ENCODE data around the gene CKS2.
"Not testable (repeated sequence)": the region's sequence is repeated elsewhere in the genome, so short reads cannot be mapped to it uniquely, and the experiment has no call there.

The CKS2 gene

GRCh38 chr9:89343812-89344211, 32.8 kb downstream of the CKS2 start:
- H3K27ac ChIP-seq (ENCODE audit: low read depth, low read length); H3K4me3 ChIP-seq (ENCODE audit: low read depth in 1 of 5, low read length in 5 of 5); H3K9ac ChIP-seq (ENCODE audit: low read length in 5 of 5); H3K4me1 ChIP-seq (ENCODE audit: control insufficient read depth in 5 of 5, insufficient read depth in 5 of 5, low read length in 5 of 5); H3K9me3 ChIP-seq (ENCODE audit: control insufficient read depth in 5 of 5, low read length in 5 of 5); H3K27me3 ChIP-seq (ENCODE audit: control insufficient read depth in 5 of 5, insufficient read depth in 4 of 5, low read length in 5 of 5): not testable (repeated sequence)
- peaks cover 56 to 89% (median 86%) of the 10 kb centered on the region in 5 donors for H3K36me3 ChIP-seq (ENCODE audit: control insufficient read depth in 5 of 5, insufficient read depth in 5 of 5, low read length in 5 of 5)

DNA sequence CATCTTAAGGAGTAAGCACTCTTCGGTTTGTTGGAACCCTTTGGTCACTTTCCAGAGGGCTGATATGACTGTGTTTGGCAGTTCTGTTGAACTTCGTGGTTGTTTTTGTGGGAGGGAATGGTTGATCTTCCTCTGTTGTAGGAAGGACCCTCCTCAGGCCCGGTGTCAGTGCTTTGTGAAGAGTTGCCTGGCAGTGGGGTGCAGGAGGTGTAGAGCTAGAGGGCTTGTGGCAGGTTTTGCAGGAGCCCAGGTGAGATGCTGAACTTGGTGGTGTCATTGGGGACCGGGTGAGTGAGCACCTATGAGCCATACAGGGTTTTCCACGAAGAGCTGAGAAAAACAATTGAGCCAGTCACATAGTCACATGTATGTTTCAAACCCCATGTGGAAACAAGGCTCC, 34.5 kb downstream of the CKS2 start:
- Histone ChIP-seq H3K9me3 (ENCODE audit: control insufficient read depth in 5 of 5, low read length in 5 of 5) (no peaks in the 10 kb centered on the region), H3K9ac (ENCODE audit: low read length in 5 of 5) (no peak overlapping the region), H3K27me3 (ENCODE audit: control insufficient read depth in 5 of 5, insufficient read depth in 4 of 5, low read length in 5 of 5) (no peaks in the 10 kb centered on the region), H3K4me1 (ENCODE audit: control insufficient read depth in 5 of 5, insufficient read depth in 5 of 5, low read length in 5 of 5) (no peaks in the 10 kb centered on the region), H3K4me3 (ENCODE audit: low read depth in 1 of 5, low read length in 5 of 5) (no peak overlapping the region), H3K36me3 (ENCODE audit: control insufficient read depth in 5 of 5, insufficient read depth in 5 of 5, low read length in 5 of 5) (peaks cover 45 to 91% (median 87%) of the 10 kb centered on the region in 5 donors), H3K27ac (ENCODE audit: low read depth, low read length) (no peak overlapping the region)

GRCh38 chr9:89346696-89347095, 35.7 kb downstream of the CKS2 start:
- peaks cover 35 to 91% (median 90%) of the 10 kb centered on the region in 5 donors for H3K36me3 ChIP-seq (ENCODE audit: control insufficient read depth in 5 of 5, insufficient read depth in 5 of 5, low read length in 5 of 5)
- no peaks in the 10 kb centered on the region for H3K27me3 ChIP-seq (ENCODE audit: control insufficient read depth in 5 of 5, insufficient read depth in 4 of 5, low read length in 5 of 5)
- no peak overlapping the region for H3K9ac ChIP-seq (ENCODE audit: low read length in 5 of 5)
- H3K4me1 ChIP-seq (ENCODE audit: control insufficient read depth in 5 of 5, insufficient read depth in 5 of 5, low read length in 5 of 5) = no peaks in the 10 kb centered on the region
- H3K4me3 ChIP-seq (ENCODE audit: low read depth in 1 of 5, low read length in 5 of 5) = no peak overlapping the region
- no peak overlapping the region for H3K27ac ChIP-seq (ENCODE audit: low read depth, low read length)
- no peaks in the 10 kb centered on the region for H3K9me3 ChIP-seq (ENCODE audit: control insufficient read depth in 5 of 5, low read length in 5 of 5)

GRCh38 chr9:89347651-89348050, 36.7 kb downstream of the CKS2 start:
- Histone ChIP-seq H3K27me3 (ENCODE audit: control insufficient read depth in 5 of 5, insufficient read depth in 4 of 5, low read length in 5 of 5) (no peaks in the 10 kb centered on the region), H3K27ac (ENCODE audit: low read depth, low read length) (no peak overlapping the region), H3K36me3 (ENCODE audit: control insufficient read depth in 5 of 5, insufficient read depth in 5 of 5, low read length in 5 of 5) (peaks cover 30 to 91% (median 88%) of the 10 kb centered on the region in 5 donors), H3K9ac (ENCODE audit: low read length in 5 of 5) (no peak overlapping the region), H3K9me3 (ENCODE audit: control insufficient read depth in 5 of 5, low read length in 5 of 5) (no peaks in the 10 kb centered on the region), H3K4me1 (ENCODE audit: control insufficient read depth in 5 of 5, insufficient read depth in 5 of 5, low read length in 5 of 5) (peaks cover 0 to 4% (median 0%) of the 10 kb centered on the region in 5 donors), H3K4me3 (ENCODE audit: low read depth in 1 of 5, low read length in 5 of 5) (no peak overlapping the region)

- Histone ChIP-seq H3K9me3 (ENCODE audit: control insufficient read depth in 5 of 5, low read length in 5 of 5) (no peaks in the 10 kb centered on the region), H3K36me3 (ENCODE audit: control insufficient read depth in 5 of 5, insufficient read depth in 5 of 5, low read length in 5 of 5) (peaks cover 21 to 97% (median 94%) of the 10 kb centered on the region in 5 donors), H3K4me3 (ENCODE audit: low read depth in 1 of 5, low read length in 5 of 5) (no peak overlapping the region)
Observed at GRCh38 chr9:89349607-89350006, 38.6 kb downstream of the CKS2 start.

DNA sequence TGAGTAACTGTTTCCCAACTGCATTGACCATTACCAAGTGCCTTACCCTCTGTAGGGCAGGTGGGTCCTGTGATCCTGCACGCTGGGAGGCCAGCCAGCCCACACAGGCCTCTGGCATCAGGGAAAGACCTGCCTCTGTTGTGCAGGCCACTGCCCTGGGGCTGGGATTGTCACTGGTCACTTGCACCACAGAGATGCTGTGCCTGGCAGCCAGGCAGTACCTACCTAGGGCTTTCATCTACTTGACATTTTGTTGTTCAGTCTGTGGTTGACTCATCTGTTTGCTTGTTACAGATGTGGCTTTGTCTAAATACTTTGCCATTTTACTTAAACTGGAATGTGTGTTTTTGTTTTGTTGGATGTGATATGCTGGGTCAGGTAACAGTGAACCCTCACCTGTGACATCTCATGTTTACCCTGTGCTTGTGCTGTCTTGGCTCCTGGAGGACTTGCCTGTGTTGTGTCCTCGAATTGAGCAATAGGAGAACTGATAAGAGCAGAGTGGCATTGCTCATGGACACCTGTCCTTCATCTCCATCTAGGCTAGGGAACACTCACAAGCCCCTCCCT, 40.1 kb downstream of the CKS2 start:
- H3K36me3 ChIP-seq (ENCODE audit: control insufficient read depth in 5 of 5, insufficient read depth in 5 of 5, low read length in 5 of 5) = peaks cover 26 to 98% (median 95%) of the 10 kb centered on the region in 5 donors
- H3K9me3 ChIP-seq (ENCODE audit: control insufficient read depth in 5 of 5, low read length in 5 of 5) = no peaks in the 10 kb centered on the region
- no peak overlapping the region for H3K4me3 ChIP-seq (ENCODE audit: low read depth in 1 of 5, low read length in 5 of 5)
- H3K4me1 ChIP-seq (ENCODE audit: control insufficient read depth in 5 of 5, insufficient read depth in 5 of 5, low read length in 5 of 5) = peaks cover 0 to 11% (median 0%) of the 10 kb centered on the region in 5 donors
- H3K27ac ChIP-seq (ENCODE audit: low read depth, low read length) = no peak overlapping the region
- no peaks in the 10 kb centered on the region for H3K27me3 ChIP-seq (ENCODE audit: control insufficient read depth in 5 of 5, insufficient read depth in 4 of 5, low read length in 5 of 5)
- no peak overlapping the region for H3K9ac ChIP-seq (ENCODE audit: low read length in 5 of 5)

More at GRCh38 chr9:89349607-89350006, 38.6 kb downstream of the CKS2 start:
- Histone ChIP-seq H3K4me1 (ENCODE audit: control insufficient read depth in 5 of 5, insufficient read depth in 5 of 5, low read length in 5 of 5) (peaks cover 0 to 11% (median 0%) of the 10 kb centered on the region in 5 donors), H3K27me3 (ENCODE audit: control insufficient read depth in 5 of 5, insufficient read depth in 4 of 5, low read length in 5 of 5) (no peaks in the 10 kb centered on the region), H3K27ac (ENCODE audit: low read depth, low read length) (no peak overlapping the region), H3K9ac (ENCODE audit: low read length in 5 of 5) (no peak overlapping the region)

DNA sequence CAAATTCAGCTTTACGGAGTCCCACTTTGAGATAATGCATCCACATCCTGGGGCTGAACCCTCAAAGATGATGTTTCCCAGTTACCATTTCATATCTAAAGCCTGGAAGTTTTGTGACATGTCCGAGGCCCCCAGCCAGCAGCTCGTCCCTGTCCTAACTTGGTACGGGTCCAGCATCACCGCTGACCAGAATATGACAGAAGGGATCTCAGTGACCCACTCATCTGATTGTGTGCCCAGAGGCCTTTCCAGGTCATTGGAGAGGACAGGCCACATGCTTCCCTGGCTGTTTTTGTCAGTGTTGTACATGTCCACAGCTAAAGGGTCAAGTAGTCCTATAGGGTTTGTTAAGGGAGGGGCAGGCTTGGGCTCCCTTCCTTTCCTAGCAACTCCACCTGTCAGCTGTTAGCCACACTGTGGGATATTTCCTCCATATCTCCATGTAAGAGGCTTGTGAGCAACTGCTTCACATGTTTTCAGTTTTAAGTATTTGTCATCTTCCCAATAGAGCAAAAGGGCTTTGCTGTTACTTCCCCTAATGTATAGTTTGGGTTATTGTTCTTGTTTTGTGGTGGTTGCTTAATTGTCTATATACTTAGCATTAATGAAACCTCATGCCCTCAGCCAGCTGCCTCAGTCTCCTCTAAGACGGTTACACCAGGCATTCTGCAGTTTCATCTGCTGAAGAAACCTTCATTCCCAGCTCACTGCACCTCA, 40.7 kb downstream of the CKS2 start:
- no peak overlapping the region for H3K9ac ChIP-seq (ENCODE audit: low read length in 5 of 5)

DNA sequence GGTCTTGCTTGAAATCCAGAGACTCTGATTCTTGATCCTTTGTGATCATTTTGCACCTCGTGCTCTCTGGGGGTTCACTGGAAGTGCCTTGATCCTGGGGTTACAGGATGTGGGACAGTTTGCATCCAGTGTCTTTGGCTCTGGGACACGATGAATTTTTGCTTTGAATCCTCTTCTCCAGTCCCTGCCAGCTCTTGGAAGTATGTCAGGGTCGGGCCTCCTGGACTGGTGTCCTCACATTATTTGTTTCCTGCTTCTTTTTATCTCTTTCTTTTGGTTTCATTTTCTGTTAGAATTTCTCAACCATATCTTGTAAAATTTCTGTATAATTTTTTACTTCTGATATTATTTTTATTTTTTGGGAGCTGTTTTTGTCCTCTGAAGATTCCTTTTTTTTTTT, 41.5 kb downstream of the CKS2 start:
- Histone ChIP-seq H3K4me3 (ENCODE audit: low read depth in 1 of 5, low read length in 5 of 5) (no peak overlapping the region), H3K27ac (ENCODE audit: low read depth, low read length) (no peak overlapping the region), H3K27me3 (ENCODE audit: control insufficient read depth in 5 of 5, insufficient read depth in 4 of 5, low read length in 5 of 5) (no peaks in the 10 kb centered on the region), H3K9me3 (ENCODE audit: control insufficient read depth in 5 of 5, low read length in 5 of 5) (no peaks in the 10 kb centered on the region), H3K4me1 (ENCODE audit: control insufficient read depth in 5 of 5, insufficient read depth in 5 of 5, low read length in 5 of 5) (peaks cover 0 to 11% (median 0%) of the 10 kb centered on the region in 5 donors), H3K9ac (ENCODE audit: low read length in 5 of 5) (no peak overlapping the region), H3K36me3 (ENCODE audit: control insufficient read depth in 5 of 5, insufficient read depth in 5 of 5, low read length in 5 of 5) (peaks cover 26 to 99% (median 96%) of the 10 kb centered on the region in 5 donors)

More for the DNA sequence above, 40.7 kb downstream of the CKS2 start:
- Histone ChIP-seq H3K9me3 (ENCODE audit: control insufficient read depth in 5 of 5, low read length in 5 of 5) (no peaks in the 10 kb centered on the region), H3K36me3 (ENCODE audit: control insufficient read depth in 5 of 5, insufficient read depth in 5 of 5, low read length in 5 of 5) (peaks cover 26 to 98% (median 95%) of the 10 kb centered on the region in 5 donors), H3K27me3 (ENCODE audit: control insufficient read depth in 5 of 5, insufficient read depth in 4 of 5, low read length in 5 of 5) (no peaks in the 10 kb centered on the region), H3K4me1 (ENCODE audit: control insufficient read depth in 5 of 5, insufficient read depth in 5 of 5, low read length in 5 of 5) (peaks cover 0 to 11% (median 0%) of the 10 kb centered on the region in 5 donors), H3K4me3 (ENCODE audit: low read depth in 1 of 5, low read length in 5 of 5) (no peak overlapping the region), H3K27ac (ENCODE audit: low read depth, low read length) (no peak overlapping the region)

DNA sequence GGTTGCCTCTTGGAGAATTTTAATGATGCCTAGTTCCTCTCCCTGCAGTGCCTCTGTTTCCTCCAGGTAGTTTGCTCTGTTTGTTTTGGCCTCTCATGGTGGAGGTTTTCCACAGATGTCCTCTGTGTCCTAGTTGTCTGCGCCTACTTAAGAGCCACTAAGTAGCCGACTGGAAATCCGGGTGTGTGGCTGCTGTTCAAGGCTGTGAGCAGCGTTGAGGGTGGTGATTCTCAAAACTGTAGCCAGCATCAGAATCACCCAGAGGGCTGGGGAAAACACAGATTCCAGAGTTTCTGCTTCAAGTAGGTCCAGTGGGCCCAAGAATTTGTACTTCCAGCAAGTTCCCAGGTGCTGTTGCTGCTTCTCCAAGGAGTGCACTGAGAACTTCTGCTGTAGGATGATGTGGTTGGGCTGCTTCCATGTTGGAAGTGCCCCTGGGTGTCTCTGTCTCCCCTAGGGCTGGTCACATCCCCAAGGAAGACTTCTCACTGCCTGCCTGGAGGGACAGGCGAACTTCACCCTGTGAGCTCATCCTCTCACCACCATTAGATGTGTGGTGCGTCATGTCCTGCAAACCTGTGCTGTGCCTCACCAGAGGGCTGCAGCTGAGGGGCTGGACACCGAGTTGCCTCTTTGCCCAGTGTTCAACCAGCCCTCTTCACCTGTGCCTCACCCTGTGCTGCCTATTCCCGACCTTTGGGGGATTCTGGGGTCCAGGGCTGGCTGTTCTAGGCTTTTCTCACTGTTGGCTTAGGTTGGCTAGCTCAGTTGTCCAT, 42.1 kb downstream of the CKS2 start:
- peak overlapping the region in 1 of 5 donors; percentile 16 for H3K9ac ChIP-seq (ENCODE audit: low read length in 5 of 5)
- peaks cover 0 to 11% (median 0%) of the 10 kb centered on the region in 5 donors for H3K4me1 ChIP-seq (ENCODE audit: control insufficient read depth in 5 of 5, insufficient read depth in 5 of 5, low read length in 5 of 5)
- H3K27ac ChIP-seq (ENCODE audit: low read depth, low read length) = no peak overlapping the region
- no peaks in the 10 kb centered on the region for H3K9me3 ChIP-seq (ENCODE audit: control insufficient read depth in 5 of 5, low read length in 5 of 5)
- H3K27me3 ChIP-seq (ENCODE audit: control insufficient read depth in 5 of 5, insufficient read depth in 4 of 5, low read length in 5 of 5) = no peaks in the 10 kb centered on the region
- no peak overlapping the region for H3K4me3 ChIP-seq (ENCODE audit: low read depth in 1 of 5, low read length in 5 of 5)
- H3K36me3 ChIP-seq (ENCODE audit: control insufficient read depth in 5 of 5, insufficient read depth in 5 of 5, low read length in 5 of 5) = peaks cover 26 to 99% (median 96%) of the 10 kb centered on the region in 5 donors

- Histone ChIP-seq H3K4me3 (ENCODE audit: low read depth in 1 of 5, low read length in 5 of 5) (no peak overlapping the region), H3K9ac (ENCODE audit: low read length in 5 of 5) (no peak overlapping the region), H3K9me3 (ENCODE audit: control insufficient read depth in 5 of 5, low read length in 5 of 5) (no peaks in the 10 kb centered on the region), H3K4me1 (ENCODE audit: control insufficient read depth in 5 of 5, insufficient read depth in 5 of 5, low read length in 5 of 5) (peaks cover 0 to 11% (median 0%) of the 10 kb centered on the region in 5 donors), H3K27me3 (ENCODE audit: control insufficient read depth in 5 of 5, insufficient read depth in 4 of 5, low read length in 5 of 5) (no peaks in the 10 kb centered on the region), H3K36me3 (ENCODE audit: control insufficient read depth in 5 of 5, insufficient read depth in 5 of 5, low read length in 5 of 5) (peaks cover 25 to 99% (median 96%) of the 10 kb centered on the region in 5 donors), H3K27ac (ENCODE audit: low read depth, low read length) (no peak overlapping the region)
Observed at GRCh38 chr9:89353989-89354388, 43.0 kb downstream of the CKS2 start.

Data from subcutaneous abdominal adipose tissue (tissue), 5 donors.